ENCODE measurements around the gene INPP5A. TPM values are rescaled to one million over a fixed set of nuclear protein-coding genes. Genes with fewer than 3 reads are reported as not detected.

INPP5A gene
- total RNA-seq, 4 donors from 2014 or later = 31.2 to 51.8 (median 41.5) TPM

GRCh38 chr10:132808383-132809231 lies 271.0 kb downstream of the INPP5A start:
- WGBS, 2 donors = 41 to 50% methylated on average over 39 of the region's 42 CpGs
- no peak overlapping the region for H3K4me3 ChIP-seq (ENCODE audit: low read depth, poor library complexity, severe bottlenecking)
- no peak for TF ChIP-seq CTCF (IDR thresholded peaks at IDR 0.05)
- no peak for TF ChIP-seq POLR2A (IDR thresholded peaks at IDR 0.05)
- peak in 1 of 2 donors; percentile 79 for DNase-seq (ENCODE audit: low spot score in 2 of 2)
- intact Hi-C loops (cut with DNase I; ENCODE audit: low total_unique reads) = no loop called here

- intact Hi-C loops (cut with DNase I; ENCODE audit: low total_unique reads) = no loop called here
- no peak for TF ChIP-seq POLR2A (IDR thresholded peaks at IDR 0.05)
- TF ChIP-seq CTCF (IDR thresholded peaks at IDR 0.05) = no peak
- DNase-seq (ENCODE audit: low spot score in 2 of 2) = peak in 1 of 2 donors; percentile 82
- no peak overlapping the region for H3K4me3 ChIP-seq (ENCODE audit: low read depth, poor library complexity, severe bottlenecking)
- 78 to 83% methylated on average over 27 to 37 of the region's 38 CpGs for WGBS, 2 donors
These were observed 271.9 kb downstream of the INPP5A start for GRCh38 chr10:132809232-132810140.

GRCh38 chr10:132810141-132810806 lies 272.7 kb downstream of the INPP5A start:
- TF ChIP-seq POLR2A (IDR thresholded peaks at IDR 0.05) (no peak), CTCF (IDR thresholded peaks at IDR 0.05) (no peak)
- peak in 1 of 2 donors; percentile 74 for DNase-seq (ENCODE audit: low spot score in 2 of 2)
- no peak overlapping the region for H3K4me3 ChIP-seq (ENCODE audit: low read depth, poor library complexity, severe bottlenecking)
- intact Hi-C loops (cut with DNase I; ENCODE audit: low total_unique reads) = no loop called here
- WGBS, 2 donors = 79% methylated on average over 35 to 38 of the region's 39 CpGs

DNA sequence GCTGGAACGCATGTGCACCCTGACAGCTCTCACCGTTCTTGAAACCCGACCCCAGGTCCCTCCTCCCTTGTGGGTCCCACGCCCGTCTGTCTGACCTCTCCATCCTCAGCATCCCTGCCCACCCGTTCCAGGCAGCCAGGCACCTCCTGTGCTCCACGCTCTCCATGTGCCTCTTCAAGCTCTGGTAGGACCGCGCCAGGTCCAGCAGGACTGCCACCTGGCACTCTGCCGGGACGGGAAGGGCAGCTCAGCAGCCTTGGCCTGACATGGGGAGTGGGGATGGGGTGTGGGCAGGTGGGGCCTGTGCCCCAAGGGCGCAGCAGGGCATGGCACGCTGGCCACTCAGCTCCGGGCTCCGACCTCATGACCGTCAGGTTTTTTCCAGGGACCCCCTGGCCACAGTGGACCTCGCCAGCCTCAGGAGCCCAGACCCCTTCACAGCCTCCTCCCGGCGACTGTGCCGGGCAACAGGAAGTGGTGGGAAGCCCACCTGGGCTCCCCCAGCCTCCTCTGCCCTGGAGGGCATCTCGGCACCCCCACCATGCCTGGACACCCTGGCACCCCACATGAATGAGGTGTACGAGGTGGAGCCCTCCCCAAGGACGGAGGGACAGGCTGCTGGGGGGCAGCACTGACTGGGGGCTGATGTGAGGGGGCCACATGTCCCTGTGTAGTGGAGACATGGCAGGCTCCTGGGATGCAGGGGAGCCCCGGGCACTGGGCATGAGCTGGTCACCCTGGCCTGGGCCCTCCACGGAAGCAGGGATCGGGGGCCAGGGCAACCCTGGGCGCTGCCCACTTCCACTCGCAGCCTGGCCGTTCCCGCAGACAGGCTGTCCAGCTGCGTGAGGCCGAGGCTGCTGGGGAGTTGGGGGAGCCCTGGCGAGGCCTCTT lies 273.5 kb downstream of the INPP5A start:
- peak in 1 of 2 donors; percentile 83 for DNase-seq (ENCODE audit: low spot score in 2 of 2)
- WGBS, 2 donors = 65 to 68% methylated on average over 24 to 31 of the region's 33 CpGs
- TF ChIP-seq POLR2A (IDR thresholded peaks at IDR 0.05) (no peak), CTCF (IDR thresholded peaks at IDR 0.05) (no peak)
- intact Hi-C loops (cut with DNase I; ENCODE audit: low total_unique reads) = no loop called here
- H3K4me3 ChIP-seq (ENCODE audit: low read depth, poor library complexity, severe bottlenecking) = no peak overlapping the region

Measured in lower leg skin (tissue), 4 donors.